Muscle of leg (tissue), 11 donors: ENCODE data around the gene BOC. TPM values are rescaled to one million over a fixed set of nuclear protein-coding genes. Genes with fewer than 3 reads are reported as not detected.

Experiments used
- DNase-seq: peaks from one replicate; pipeline ENCODE4 v3.0.0; 2013
- H3K27ac ChIP-seq: one replicate; pipeline ENCODE4 v1.5.1; 2013; ENCODE audit warnings: mild to moderate bottlenecking, low read length, control low read depth
- H3K27me3 ChIP-seq: one replicate; pipeline ENCODE4 v1.6.1; 2013; ENCODE audit warnings: low read length; ENCODE audit not compliant: control insufficient read depth, insufficient read depth
- H3K36me3 ChIP-seq: one replicate; pipeline ENCODE4 v1.6.1; 2013; ENCODE audit warnings: low read length; ENCODE audit not compliant: control insufficient read depth, insufficient read depth
- H3K4me1 ChIP-seq: one replicate; pipeline ENCODE4 v1.6.1; 2013; ENCODE audit warnings: low read length; ENCODE audit not compliant: control insufficient read depth, insufficient read depth
- H3K4me3 ChIP-seq: one replicate; pipeline ENCODE4 v1.5.1; 2013; ENCODE audit warnings: low read length, control low read depth
- H3K9me3 ChIP-seq: replicated peaks from 2 replicates; pipeline ENCODE4 v1.6.1; 2013; ENCODE audit warnings: low read depth, low read length; ENCODE audit not compliant: control insufficient read depth
- WGBS: methylation state at CpG from one replicate; pipeline ENCODE4 v1.1.5; 2013; ENCODE audit warnings: missing lambda C conversion rate; ENCODE audit not compliant: insufficient coverage; 5-methylcytosine and 5-hydroxymethylcytosine counted together
- polyA plus RNA-seq, 8 donors: library from polyadenylated mRNA; unstranded; fragments of 120-200 nt; gene quantifications; one replicate each; pipeline versions ENCODE4 v1.2.1 to v1.2.3, GENCODE V29; 2013; ENCODE audit warnings: inconsistent platforms in 1 of 8, low replicate concordance in 1 of 8; ENCODE audit not compliant: insufficient read length in 8 of 8, insufficient read depth in 1 of 8
- total RNA-seq: library from RNA; stranded (reverse); fragments of 120-200 nt; gene quantifications from one replicate; pipeline ENCODE4 v1.2.4, GENCODE V29; 2013

BOC gene
- total and polyA plus RNA-seq, 9 donors: 38.3 to 99.2 (median 55.0) TPM

- peaks cover 86% of the 10 kb centered on the region for H3K4me1 ChIP-seq
- H3K36me3 ChIP-seq: peaks cover 23% of the 10 kb centered on the region
- peak; percentile 64 for DNase-seq
- no peaks in the 10 kb centered on the region for H3K27me3 ChIP-seq
- 33% methylated on average over 1 of the region's 5 CpGs for WGBS
- H3K4me3 ChIP-seq: no peak overlapping the region
- H3K9me3 ChIP-seq: no peaks in the 10 kb centered on the region
- H3K27ac ChIP-seq: peak overlapping the region; percentile 45
Measured at GRCh38 chr3:113265231-113265630, 53.9 kb downstream of the BOC start.

GRCh38 chr3:113266738-113267137 lies 55.4 kb downstream of the BOC start:
- Histone ChIP-seq H3K4me3 (no peak overlapping the region), H3K4me1 (peaks cover 88% of the 10 kb centered on the region), H3K9me3 (no peaks in the 10 kb centered on the region), H3K27me3 (no peaks in the 10 kb centered on the region), H3K36me3 (peaks cover 38% of the 10 kb centered on the region), H3K27ac (no peak overlapping the region)
- WGBS: 60% methylated on average over 1 of the region's 5 CpGs
- no peak for DNase-seq

- H3K36me3 ChIP-seq: peaks cover 48% of the 10 kb centered on the region
Measured at GRCh38 chr3:113268311-113268710, 57.0 kb downstream of the BOC start.

GRCh38 chr3:113268942-113269341 lies 57.6 kb downstream of the BOC start:
- WGBS: 42% methylated on average over 2 of the region's 2 CpGs
- Histone ChIP-seq H3K36me3 (peaks cover 55% of the 10 kb centered on the region), H3K4me1 (peaks cover 70% of the 10 kb centered on the region), H3K27me3 (no peaks in the 10 kb centered on the region), H3K27ac (peak overlapping the region; percentile 8), H3K9me3 (no peaks in the 10 kb centered on the region), H3K4me3 (no peak overlapping the region)
- DNase-seq: no peak

More at GRCh38 chr3:113268311-113268710, 57.0 kb downstream of the BOC start:
- DNase-seq: peak; percentile 75
- WGBS: 73% methylated on average over 4 of the region's 5 CpGs
- no peaks in the 10 kb centered on the region for H3K9me3 ChIP-seq
- H3K4me3 ChIP-seq: no peak overlapping the region
- peak overlapping the region; percentile 69 for H3K27ac ChIP-seq
- no peaks in the 10 kb centered on the region for H3K27me3 ChIP-seq
- peaks cover 73% of the 10 kb centered on the region for H3K4me1 ChIP-seq

- H3K27me3 ChIP-seq: no peaks in the 10 kb centered on the region
- no peak overlapping the region for H3K4me3 ChIP-seq
- H3K27ac ChIP-seq: peak overlapping the region; percentile 85
- peaks cover 70% of the 10 kb centered on the region for H3K4me1 ChIP-seq
- no peak for DNase-seq
- peaks cover 62% of the 10 kb centered on the region for H3K36me3 ChIP-seq
- 36% methylated on average over 2 of the region's 3 CpGs for WGBS
- H3K9me3 ChIP-seq: no peaks in the 10 kb centered on the region
Measured at GRCh38 chr3:113269661-113270060, 58.3 kb downstream of the BOC start.

- peak overlapping the region; percentile 85 for H3K27ac ChIP-seq
- peaks cover 66% of the 10 kb centered on the region for H3K36me3 ChIP-seq
- no peaks in the 10 kb centered on the region for H3K27me3 ChIP-seq
- peak; percentile 91 for DNase-seq
- no CpG with 5 or more reads among the region's 2 CpGs for WGBS
- no peak overlapping the region for H3K4me3 ChIP-seq
- no peaks in the 10 kb centered on the region for H3K9me3 ChIP-seq
- H3K4me1 ChIP-seq: peaks cover 70% of the 10 kb centered on the region
Measured at GRCh38 chr3:113270068-113270467, 58.7 kb downstream of the BOC start.

GRCh38 chr3:113270786-113271185 lies 59.4 kb downstream of the BOC start:
- peaks cover 68% of the 10 kb centered on the region for H3K36me3 ChIP-seq
- 89% methylated on average over 5 of the region's 9 CpGs for WGBS
- H3K9me3 ChIP-seq: no peaks in the 10 kb centered on the region
- peak overlapping the region; percentile 60 for H3K27ac ChIP-seq
- H3K27me3 ChIP-seq: no peaks in the 10 kb centered on the region
- H3K4me3 ChIP-seq: no peak overlapping the region
- DNase-seq: no peak
- H3K4me1 ChIP-seq: peaks cover 69% of the 10 kb centered on the region

- 52% methylated on average over 8 of the region's 9 CpGs for WGBS
Measured at GRCh38 chr3:113271189-113271588, 59.8 kb downstream of the BOC start.

GRCh38 chr3:113271594-113272384 lies 60.4 kb downstream of the BOC start:
- H3K27ac ChIP-seq: no peak overlapping the region
- no peak overlapping the region for H3K4me3 ChIP-seq
- no peaks in the 10 kb centered on the region for H3K9me3 ChIP-seq
- DNase-seq: no peak
- H3K4me1 ChIP-seq: peaks cover 73% of the 10 kb centered on the region
- WGBS: 61% methylated on average over 5 of the region's 9 CpGs
- peaks cover 68% of the 10 kb centered on the region for H3K36me3 ChIP-seq
- no peaks in the 10 kb centered on the region for H3K27me3 ChIP-seq

More at GRCh38 chr3:113271189-113271588, 59.8 kb downstream of the BOC start:
- Histone ChIP-seq H3K27ac (no peak overlapping the region), H3K4me3 (no peak overlapping the region), H3K27me3 (no peaks in the 10 kb centered on the region), H3K36me3 (peaks cover 68% of the 10 kb centered on the region), H3K4me1 (peaks cover 71% of the 10 kb centered on the region), H3K9me3 (no peaks in the 10 kb centered on the region)
- no peak for DNase-seq

GRCh38 chr3:113272385-113272779 lies 61.0 kb downstream of the BOC start:
- DNase-seq: no peak
- H3K4me1 ChIP-seq: peaks cover 73% of the 10 kb centered on the region

More at GRCh38 chr3:113272385-113272779, 61.0 kb downstream of the BOC start:
- WGBS: 94% methylated on average over 11 of the region's 13 CpGs
- Histone ChIP-seq H3K27ac (no peak overlapping the region), H3K36me3 (peaks cover 70% of the 10 kb centered on the region), H3K27me3 (no peaks in the 10 kb centered on the region), H3K4me3 (no peak overlapping the region), H3K9me3 (no peaks in the 10 kb centered on the region)
